ENCODE data around the gene ATP2B3. TPM values are rescaled to one million over a fixed set of nuclear protein-coding genes. Genes with fewer than 3 reads are reported as not detected.

The ATP2B3 gene
- polyA plus RNA-seq, 1 donor (not counting 4 experiments of a cell fraction or from before 2014, with no cell fraction given) = not detected

GRCh38 chrX:153578200-153578835, 60.9 kb downstream of the ATP2B3 start:
- Histone ChIP-seq H3K79me2 (ENCODE audit: control insufficient read depth, insufficient read depth, low read length) (no peaks in the 10 kb centered on the region), H2AFZ (ENCODE audit: control insufficient read depth, low read length) (no peak overlapping the region), H3K9me1 (ENCODE audit: control insufficient read depth, extremely low read depth, insufficient read depth, low read length) (no peaks in the 10 kb centered on the region), H3K9ac (ENCODE audit: control insufficient read depth, extremely low read depth, insufficient read depth, low read length) (no peak overlapping the region), H3K4me2 (ENCODE audit: control insufficient read depth, extremely low read depth, insufficient read depth, low read depth, low read length) (no peak overlapping the region), H3K36me3 (ENCODE audit: control insufficient read depth in 2 of 2, extremely low read depth in 1 of 2, insufficient read depth in 2 of 2, low read length in 2 of 2) (no peaks in the 10 kb centered on the region), H3K9me3 (ENCODE audit: control insufficient read depth, low read depth, low read length) (peaks cover 2% of the 10 kb centered on the region), H3K27me3 (ENCODE audit: control insufficient read depth, extremely low read depth, insufficient read depth, low read length) (no peaks in the 10 kb centered on the region), H4K20me1 (ENCODE audit: control insufficient read depth, extremely low read depth, insufficient read depth, low read length) (no peaks in the 10 kb centered on the region), H3K4me3 (ENCODE audit: control insufficient read depth in 2 of 3, extremely low read depth in 1 of 3, insufficient read depth in 2 of 3, low read depth in 1 of 3, low read length in 3 of 3) (no peak overlapping the region), H3K27ac (ENCODE audit: control insufficient read depth, insufficient read depth, low read length) (no peak overlapping the region), H3K4me1 (ENCODE audit: control insufficient read depth, extremely low read depth, insufficient read depth, low read length) (peaks cover 4% of the 10 kb centered on the region)
- dilution Hi-C loops (cut with MboI; ENCODE audit: extremely low pct_ligation_motif_present, low sequenced_read_pairs) = no loop called here
- no peak for FAIRE-seq
- DNase-seq (ENCODE audit: low read depth, low spot score) = no peak
- TF ChIP-seq CTCF (optimal IDR thresholded peaks at IDR 0.05 in 1 of 3, IDR thresholded peaks at IDR 0.05 in 1 of 3, conservative IDR thresholded peaks at IDR 0.05 in 1 of 3; ENCODE audit: extremely low read depth in 1 of 3, insufficient read depth in 2 of 3, low read length in 3 of 3) (no peak), EZH2 (IDR thresholded peaks at IDR 0.05; ENCODE audit: low read length) (no peak)

GRCh38 chrX:153578889-153579288, 61.4 kb downstream of the ATP2B3 start:
- dilution Hi-C loops (cut with MboI; ENCODE audit: extremely low pct_ligation_motif_present, low sequenced_read_pairs) = no loop called here
- Histone ChIP-seq H3K9me3 (ENCODE audit: control insufficient read depth, low read depth, low read length) (peaks cover 2% of the 10 kb centered on the region), H3K36me3 (ENCODE audit: control insufficient read depth in 2 of 2, extremely low read depth in 1 of 2, insufficient read depth in 2 of 2, low read length in 2 of 2) (no peaks in the 10 kb centered on the region), H2AFZ (ENCODE audit: control insufficient read depth, low read length) (no peak overlapping the region), H4K20me1 (ENCODE audit: control insufficient read depth, extremely low read depth, insufficient read depth, low read length) (no peaks in the 10 kb centered on the region), H3K79me2 (ENCODE audit: control insufficient read depth, insufficient read depth, low read length) (no peaks in the 10 kb centered on the region), H3K4me2 (ENCODE audit: control insufficient read depth, extremely low read depth, insufficient read depth, low read depth, low read length) (no peak overlapping the region), H3K4me1 (ENCODE audit: control insufficient read depth, extremely low read depth, insufficient read depth, low read length) (peaks cover 6% of the 10 kb centered on the region), H3K27ac (ENCODE audit: control insufficient read depth, insufficient read depth, low read length) (no peak overlapping the region), H3K4me3 (ENCODE audit: control insufficient read depth in 2 of 3, extremely low read depth in 1 of 3, insufficient read depth in 2 of 3, low read depth in 1 of 3, low read length in 3 of 3) (no peak overlapping the region), H3K27me3 (ENCODE audit: control insufficient read depth, extremely low read depth, insufficient read depth, low read length) (no peaks in the 10 kb centered on the region), H3K9ac (ENCODE audit: control insufficient read depth, extremely low read depth, insufficient read depth, low read length) (no peak overlapping the region), H3K9me1 (ENCODE audit: control insufficient read depth, extremely low read depth, insufficient read depth, low read length) (no peaks in the 10 kb centered on the region)
- TF ChIP-seq EZH2 (IDR thresholded peaks at IDR 0.05; ENCODE audit: low read length) (no peak), CTCF (optimal IDR thresholded peaks at IDR 0.05 in 1 of 3, IDR thresholded peaks at IDR 0.05 in 1 of 3, conservative IDR thresholded peaks at IDR 0.05 in 1 of 3; ENCODE audit: extremely low read depth in 1 of 3, insufficient read depth in 2 of 3, low read length in 3 of 3) (no peak)
- FAIRE-seq (no peak), DNase-seq (ENCODE audit: low read depth, low spot score) (no peak)

Measured in keratinocyte (primary cell).